ENCODE data around the gene OSBPL2.
A peak's percentile ranks its signal among the peaks of the same experiment; 100 is the strongest.

Gene OSBPL2

GRCh38 chr20:62296724-62297448 is 58.6 kb downstream of the OSBPL2 start:
- no peak overlapping the region for H3K4me3 ChIP-seq (ENCODE audit: low read depth in 1 of 2, low read length in 2 of 2)
- peaks cover 45% of the 10 kb centered on the region for H3K36me3 ChIP-seq (ENCODE audit: insufficient read depth, low read length)
- no peak overlapping the region for H2AFZ ChIP-seq (ENCODE audit: low read depth, low read length)
- no peaks in the 10 kb centered on the region for H3K27me3 ChIP-seq (ENCODE audit: insufficient read depth, low read length, poor library complexity)
- peaks cover 8% of the 10 kb centered on the region; the same call in 1 of the 2 replicates for H3K4me1 ChIP-seq (ENCODE audit: insufficient read depth, low read length)
- no peaks in the 10 kb centered on the region; the same call in 1 of the 2 replicates for H4K20me1 ChIP-seq (ENCODE audit: insufficient read depth, low read length)
- no peak overlapping the region for H3K27ac ChIP-seq (ENCODE audit: low read length)
- no peaks in the 10 kb centered on the region for H3K9me3 ChIP-seq (ENCODE audit: insufficient read depth, low read length, severe bottlenecking)
- H3K4me2 ChIP-seq (ENCODE audit: insufficient read depth, low read length): no peak overlapping the region
- DNase-seq: no peak
- H3K9ac ChIP-seq (ENCODE audit: low read depth, low read length): no peak overlapping the region
- no peak for ATAC-seq (ENCODE audit: insufficient read depth, low read depth)
- no peak for TF ChIP-seq EZH2 (IDR thresholded peaks at IDR 0.05; ENCODE audit: borderline replicate concordance, low read depth, low read length, severe bottlenecking)
- TF ChIP-seq, protein P1, sequence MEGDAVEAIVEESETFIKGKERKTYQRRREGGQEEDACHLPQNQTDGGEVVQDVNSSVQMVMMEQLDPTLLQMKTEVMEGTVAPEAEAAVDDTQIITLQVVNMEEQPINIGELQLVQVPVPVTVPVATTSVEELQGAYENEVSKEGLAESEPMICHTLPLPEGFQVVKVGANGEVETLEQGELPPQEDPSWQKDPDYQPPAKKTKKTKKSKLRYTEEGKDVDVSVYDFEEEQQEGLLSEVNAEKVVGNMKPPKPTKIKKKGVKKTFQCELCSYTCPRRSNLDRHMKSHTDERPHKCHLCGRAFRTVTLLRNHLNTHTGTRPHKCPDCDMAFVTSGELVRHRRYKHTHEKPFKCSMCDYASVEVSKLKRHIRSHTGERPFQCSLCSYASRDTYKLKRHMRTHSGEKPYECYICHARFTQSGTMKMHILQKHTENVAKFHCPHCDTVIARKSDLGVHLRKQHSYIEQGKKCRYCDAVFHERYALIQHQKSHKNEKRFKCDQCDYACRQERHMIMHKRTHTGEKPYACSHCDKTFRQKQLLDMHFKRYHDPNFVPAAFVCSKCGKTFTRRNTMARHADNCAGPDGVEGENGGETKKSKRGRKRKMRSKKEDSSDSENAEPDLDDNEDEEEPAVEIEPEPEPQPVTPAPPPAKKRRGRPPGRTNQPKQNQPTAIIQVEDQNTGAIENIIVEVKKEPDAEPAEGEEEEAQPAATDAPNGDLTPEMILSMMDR (IDR thresholded peaks at IDR 0.05; ENCODE audit: borderline replicate concordance, extremely low read depth, low read length, poor library complexity, severe bottlenecking): no peak
- H3K79me2 ChIP-seq (ENCODE audit: insufficient read depth, low read length): no peaks in the 10 kb centered on the region

GRCh38 chr20:62297449-62298227 is 59.3 kb downstream of the OSBPL2 start:
- H3K9me3 ChIP-seq (ENCODE audit: insufficient read depth, low read length, severe bottlenecking): no peaks in the 10 kb centered on the region
- no peaks in the 10 kb centered on the region; the same call in 1 of the 2 replicates for H4K20me1 ChIP-seq (ENCODE audit: insufficient read depth, low read length)
- no peak overlapping the region for H3K27ac ChIP-seq (ENCODE audit: low read length)
- ATAC-seq (ENCODE audit: insufficient read depth, low read depth) (no peak), DNase-seq (no peak)
- no peak overlapping the region for H3K9ac ChIP-seq (ENCODE audit: low read depth, low read length)
- no peak overlapping the region for H2AFZ ChIP-seq (ENCODE audit: low read depth, low read length)
- no peaks in the 10 kb centered on the region for H3K79me2 ChIP-seq (ENCODE audit: insufficient read depth, low read length)
- H3K4me2 ChIP-seq (ENCODE audit: insufficient read depth, low read length): no peak overlapping the region
- H3K4me1 ChIP-seq (ENCODE audit: insufficient read depth, low read length): peaks cover 10% of the 10 kb centered on the region; the same call in 1 of the 2 replicates
- no peak overlapping the region for H3K4me3 ChIP-seq (ENCODE audit: low read depth in 1 of 2, low read length in 2 of 2)
- TF ChIP-seq, protein P1 (IDR thresholded peaks at IDR 0.05; ENCODE audit: borderline replicate concordance, extremely low read depth, low read length, poor library complexity, severe bottlenecking): peak; percentile 3
- TF ChIP-seq EZH2 (IDR thresholded peaks at IDR 0.05; ENCODE audit: borderline replicate concordance, low read depth, low read length, severe bottlenecking): no peak
- no peaks in the 10 kb centered on the region for H3K27me3 ChIP-seq (ENCODE audit: insufficient read depth, low read length, poor library complexity)
- peaks cover 40% of the 10 kb centered on the region for H3K36me3 ChIP-seq (ENCODE audit: insufficient read depth, low read length)

DNA sequence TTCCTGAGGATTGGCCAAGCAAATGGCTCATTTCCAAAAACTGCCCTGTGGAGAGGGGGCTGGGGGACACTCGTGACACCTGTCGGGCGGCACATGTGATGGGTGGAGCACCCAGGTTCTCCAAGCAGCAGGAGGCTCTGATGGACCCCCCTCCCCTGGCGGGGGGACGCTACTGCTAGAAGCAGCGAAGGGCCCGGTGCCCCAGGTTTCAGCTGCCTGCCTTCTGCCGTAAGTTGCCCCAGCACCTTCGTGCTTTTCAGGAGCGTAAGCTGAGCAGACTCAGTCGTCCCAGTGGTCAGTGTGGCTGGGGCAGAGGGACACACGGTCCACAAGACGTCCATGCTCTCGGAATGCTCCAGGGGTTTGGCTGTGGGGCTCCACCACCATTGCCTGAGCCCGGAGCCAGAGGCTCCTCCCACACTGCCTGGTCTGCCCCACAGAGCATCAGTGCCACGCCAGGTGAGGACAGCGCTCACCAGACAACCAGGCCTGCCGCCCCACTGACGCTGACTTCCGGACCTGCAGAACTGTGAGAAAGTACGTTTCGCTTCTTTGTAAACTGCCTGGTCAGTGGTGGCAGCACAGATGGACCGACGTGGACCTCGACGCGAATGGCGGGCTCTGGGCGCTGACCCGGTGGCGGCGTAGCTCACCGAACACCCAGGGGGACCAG is 60.4 kb downstream of the OSBPL2 start:
- ATAC-seq (ENCODE audit: insufficient read depth, low read depth) (no peak), DNase-seq (no peak)
- H3K9ac ChIP-seq (ENCODE audit: low read depth, low read length): no peak overlapping the region
- H3K4me1 ChIP-seq (ENCODE audit: insufficient read depth, low read length): peaks cover 13% of the 10 kb centered on the region
- H3K79me2 ChIP-seq (ENCODE audit: insufficient read depth, low read length): peaks cover 9% of the 10 kb centered on the region
- H4K20me1 ChIP-seq (ENCODE audit: insufficient read depth, low read length): peaks cover 6% of the 10 kb centered on the region
- no peak overlapping the region for H2AFZ ChIP-seq (ENCODE audit: low read depth, low read length)
- H3K27ac ChIP-seq (ENCODE audit: low read length): no peak overlapping the region
- H3K27me3 ChIP-seq (ENCODE audit: insufficient read depth, low read length, poor library complexity): no peaks in the 10 kb centered on the region
- H3K36me3 ChIP-seq (ENCODE audit: insufficient read depth, low read length): peaks cover 39% of the 10 kb centered on the region
- H3K4me3 ChIP-seq (ENCODE audit: low read depth in 1 of 2, low read length in 2 of 2): no peak overlapping the region
- H3K9me3 ChIP-seq (ENCODE audit: insufficient read depth, low read length, severe bottlenecking): no peaks in the 10 kb centered on the region
- no peak for TF ChIP-seq EZH2 (IDR thresholded peaks at IDR 0.05; ENCODE audit: borderline replicate concordance, low read depth, low read length, severe bottlenecking)
- TF ChIP-seq, protein P1 (IDR thresholded peaks at IDR 0.05; ENCODE audit: borderline replicate concordance, extremely low read depth, low read length, poor library complexity, severe bottlenecking): no peak
- H3K4me2 ChIP-seq (ENCODE audit: insufficient read depth, low read length): no peak overlapping the region

Data from DND-41 (cell line).